ENCODE results near the gene HS3ST6.
A peak's percentile ranks its signal among the peaks of the same experiment; 100 is the strongest.

The HS3ST6 gene

DNA sequence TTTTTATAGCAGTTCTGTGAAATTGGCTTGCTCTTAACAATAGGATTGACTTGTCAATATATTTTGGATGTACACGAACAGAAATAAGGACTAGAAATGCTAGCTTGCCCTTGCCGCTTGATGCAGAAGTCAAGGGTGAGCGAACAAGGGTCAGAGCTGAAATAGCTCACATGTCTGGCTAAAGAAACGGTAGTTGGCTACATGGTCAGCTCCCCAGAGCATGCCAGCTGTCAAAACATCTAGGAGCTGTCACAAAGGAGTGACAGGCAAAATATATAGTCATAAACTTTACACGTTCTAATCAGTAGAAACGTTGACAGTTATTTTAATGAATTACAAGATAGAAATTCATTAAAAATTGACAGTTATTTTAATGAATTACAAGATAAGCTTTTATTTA, 43.4 kb downstream of the HS3ST6 start:
- DNase-seq, result no peak

DNA sequence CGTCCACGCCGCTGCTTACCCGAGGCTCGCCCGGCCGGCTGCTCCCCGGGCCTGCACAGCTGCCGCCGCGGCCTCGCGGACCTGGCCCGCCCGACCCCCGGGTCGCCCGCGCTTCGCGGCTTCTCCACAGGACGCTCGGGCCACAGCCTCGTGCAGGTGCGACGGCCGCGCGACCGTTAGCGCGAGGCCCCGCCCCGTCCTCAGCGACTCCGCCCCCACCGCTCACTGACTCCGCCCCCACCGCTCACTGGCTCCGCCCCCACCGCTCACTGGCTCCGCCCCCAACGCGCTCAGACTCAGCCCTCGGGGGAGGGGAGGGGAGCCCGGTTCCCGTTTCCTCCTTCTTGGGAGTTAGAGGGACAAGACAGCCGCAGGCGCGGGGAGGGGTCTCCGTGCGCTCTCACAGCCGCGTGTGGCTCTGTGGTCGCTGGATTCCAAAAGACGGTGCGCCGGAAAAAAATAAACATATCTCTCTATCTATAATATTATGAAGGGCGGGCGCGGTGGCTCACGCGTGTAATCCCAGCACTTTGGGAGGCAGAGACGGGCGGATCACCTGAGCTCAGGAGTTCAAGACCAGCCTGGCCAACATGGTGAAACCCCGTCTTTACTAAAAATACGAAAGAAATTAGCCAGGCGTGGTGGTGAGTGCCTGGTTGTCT, 46.1 kb downstream of the HS3ST6 start, which contains the start of gene MEIOB:
Gene MEIOB, minus strand, starts transcription at position 191 of the 662 bp plus-strand sequence. CDS start 3,989 bp downstream, outside the sequence.
- DNase-seq, result peak; percentile 27

GRCh38 chr16:1870365-1871082, 47.7 kb downstream of the HS3ST6 start:
- no peak for DNase-seq

DNA sequence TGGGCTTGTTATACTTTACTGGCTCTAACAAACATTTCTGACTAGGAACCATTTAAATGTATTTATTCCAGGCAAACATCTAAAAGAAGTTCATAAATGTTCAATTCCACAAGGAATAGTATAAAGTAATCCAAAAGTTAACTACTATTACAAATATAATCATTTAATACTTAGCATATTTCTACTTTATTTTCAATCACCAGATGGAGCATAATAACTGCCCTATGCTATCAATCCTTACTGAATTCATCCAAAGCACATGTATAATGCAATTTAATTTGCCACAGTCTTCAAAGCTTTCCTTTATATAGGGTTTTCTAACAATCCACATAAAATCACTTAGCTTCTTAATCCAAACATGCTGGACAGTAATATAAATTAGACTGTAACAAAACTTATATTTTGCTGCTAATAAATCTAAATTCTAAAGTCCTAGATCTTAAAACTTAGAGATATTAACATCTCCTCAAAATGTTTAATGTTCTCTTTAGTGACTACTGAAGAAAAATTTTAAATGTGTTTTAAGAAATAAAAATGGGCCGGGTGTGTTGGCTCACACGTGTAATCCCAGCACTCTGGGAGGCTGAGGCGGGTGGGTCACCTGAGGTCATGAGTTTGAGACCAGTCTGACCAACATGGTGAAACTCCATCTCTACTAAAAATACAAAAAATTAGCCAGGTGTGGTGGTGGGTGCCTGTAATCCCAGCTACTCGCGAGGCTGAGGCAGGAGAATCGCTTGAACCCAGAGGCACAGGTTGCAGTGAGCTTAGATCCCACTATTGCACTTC, 52.1 kb downstream of the HS3ST6 start:
- DNase-seq, result no peak

GRCh38 chr16:1863681-1864460, 54.3 kb downstream of the HS3ST6 start:
- DNase-seq, result no peak

GRCh38 chr16:1862394-1862793, 55.8 kb downstream of the HS3ST6 start:
- DNase-seq, result no peak

- no peak for DNase-seq
Observed at GRCh38 chr16:1861730-1862129, 56.5 kb downstream of the HS3ST6 start.

Measured in activated CD4-positive, alpha-beta T cell treated with anti-CD3 and anti-CD28 coated beads, Interleukin-2, amount 50 U/mL, for 1 hour (primary cell).